Measurements from ENCODE around the gene LRRC66.

The LRRC66 gene

DNA sequence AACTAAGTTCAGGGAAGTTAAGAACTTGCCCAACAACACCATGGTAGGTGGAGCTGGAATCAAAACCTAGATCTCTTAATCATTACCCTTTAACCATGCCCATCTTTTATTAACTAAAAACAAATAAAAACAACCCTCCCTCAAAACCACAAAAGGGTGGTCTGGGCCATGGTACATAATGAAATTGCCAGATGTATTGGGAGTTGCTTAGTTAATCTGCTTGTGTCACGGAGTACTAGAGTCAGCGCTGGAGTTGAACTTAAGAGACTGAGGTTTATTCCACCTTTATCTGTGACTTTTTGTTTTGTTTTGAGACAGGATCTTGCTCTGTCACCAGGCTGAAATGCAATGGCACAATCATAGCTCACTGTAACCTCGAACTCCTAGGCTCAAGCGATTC is 13.3 kb downstream of the LRRC66 start:
- no peak for DNase-seq

DNA sequence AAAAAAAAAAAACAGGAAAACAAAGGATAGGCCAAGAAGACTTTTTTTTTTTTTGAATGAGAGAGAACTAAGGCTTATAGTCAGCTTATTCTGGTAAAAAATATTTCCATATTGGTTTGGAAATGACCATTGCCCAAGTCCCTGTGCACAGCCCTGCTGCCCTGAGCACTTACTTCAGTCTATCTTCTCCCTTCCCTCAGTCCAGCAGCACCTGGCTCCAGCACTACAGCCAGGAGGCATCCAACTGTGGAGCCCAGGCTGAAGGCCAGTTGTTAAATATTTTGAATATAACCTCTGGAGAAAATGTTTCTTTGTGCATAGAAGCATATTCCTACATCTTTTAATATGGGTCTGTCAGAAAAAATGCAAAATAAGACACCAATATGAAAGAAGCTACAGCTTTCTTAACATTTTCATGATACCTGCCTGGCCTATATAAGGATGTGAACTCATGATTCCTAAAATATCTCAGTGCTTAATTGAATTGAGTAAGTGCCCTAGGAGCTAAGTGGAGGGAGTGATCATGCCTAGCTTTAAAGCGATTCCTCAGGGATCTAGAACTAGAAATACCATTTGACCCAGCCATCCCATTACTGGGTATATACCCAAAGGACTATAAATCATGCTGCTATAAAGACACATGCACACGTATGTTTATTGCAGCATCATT is 14.4 kb downstream of the LRRC66 start:
- DNase-seq: no peak

DNA sequence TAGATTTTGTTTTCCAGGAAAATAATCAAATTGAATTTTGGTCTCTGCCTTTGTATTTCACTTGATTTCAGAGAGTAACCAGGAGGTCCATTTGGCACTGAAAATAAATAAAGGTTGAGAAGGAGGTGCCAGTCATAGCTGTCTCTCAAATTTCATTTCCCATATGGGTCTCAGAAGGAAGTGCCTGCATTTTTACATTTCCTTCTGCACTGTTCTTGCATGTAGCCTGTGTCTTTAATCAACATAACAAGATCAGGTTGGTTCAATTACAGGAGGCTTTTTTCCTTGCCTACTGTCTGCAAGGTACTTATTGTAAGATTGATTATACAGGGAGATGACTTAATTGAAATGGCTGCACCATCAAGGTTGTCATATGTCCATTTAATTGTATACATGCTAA is 15.7 kb downstream of the LRRC66 start:
- DNase-seq: no peak

DNA sequence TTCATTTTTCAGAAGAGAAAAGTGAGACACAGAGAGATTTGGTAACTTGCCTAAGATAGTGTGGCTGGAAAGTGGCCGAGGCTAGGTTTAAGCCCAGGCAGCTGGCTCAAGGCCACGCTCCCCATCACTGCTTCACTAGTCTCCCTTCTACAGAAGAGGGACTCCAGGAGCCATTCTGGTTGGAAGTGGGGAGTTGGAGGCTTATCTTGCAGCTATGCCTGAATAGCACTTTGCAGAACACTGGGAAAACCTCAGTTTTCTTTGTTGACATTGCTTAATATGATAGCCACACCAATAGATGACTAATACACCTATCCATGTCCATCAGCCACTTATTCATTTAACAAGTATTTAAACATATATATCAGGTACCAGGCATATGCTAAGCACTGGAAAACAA is 18.5 kb downstream of the LRRC66 start:
- DNase-seq: no peak

DNA sequence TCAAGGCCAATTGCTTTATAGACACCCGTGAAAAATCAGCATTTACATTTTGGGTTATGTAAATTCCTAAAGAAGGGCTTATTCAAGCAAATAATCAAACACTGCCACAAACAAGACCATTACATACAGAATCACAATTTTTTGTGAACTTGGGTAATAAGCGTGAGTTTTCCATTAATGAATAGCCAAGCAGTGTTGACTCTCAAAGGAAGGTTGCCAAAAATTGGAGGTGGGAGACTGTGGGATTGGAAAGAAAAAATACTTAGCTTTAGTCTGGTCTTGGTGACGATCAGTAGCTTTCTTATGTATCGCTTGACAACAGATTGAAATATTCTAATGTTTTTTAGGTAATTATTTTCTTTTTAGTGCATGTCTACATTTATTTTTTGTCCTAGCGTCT is 20.9 kb downstream of the LRRC66 start:
- DNase-seq: no peak

DNA sequence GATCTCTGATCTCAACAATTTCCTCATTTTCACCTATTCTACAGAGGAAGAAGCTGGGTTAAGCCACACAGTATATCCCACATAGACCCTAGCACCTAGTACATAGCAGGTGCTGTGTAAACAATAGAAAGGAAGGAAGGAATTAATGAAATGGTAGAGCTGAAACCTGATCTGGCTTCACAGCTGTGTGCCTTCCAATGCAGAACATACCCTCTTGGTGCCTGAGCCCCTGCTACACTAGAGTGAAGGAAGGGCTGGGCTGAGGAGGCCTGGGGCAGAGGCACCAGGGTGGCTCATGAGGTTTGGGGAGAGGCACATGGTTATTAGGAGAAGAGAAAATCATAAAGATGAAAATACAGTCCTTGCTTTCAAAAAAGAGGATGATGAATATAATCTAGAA is 21.3 kb downstream of the LRRC66 start:
- no peak for DNase-seq

DNA sequence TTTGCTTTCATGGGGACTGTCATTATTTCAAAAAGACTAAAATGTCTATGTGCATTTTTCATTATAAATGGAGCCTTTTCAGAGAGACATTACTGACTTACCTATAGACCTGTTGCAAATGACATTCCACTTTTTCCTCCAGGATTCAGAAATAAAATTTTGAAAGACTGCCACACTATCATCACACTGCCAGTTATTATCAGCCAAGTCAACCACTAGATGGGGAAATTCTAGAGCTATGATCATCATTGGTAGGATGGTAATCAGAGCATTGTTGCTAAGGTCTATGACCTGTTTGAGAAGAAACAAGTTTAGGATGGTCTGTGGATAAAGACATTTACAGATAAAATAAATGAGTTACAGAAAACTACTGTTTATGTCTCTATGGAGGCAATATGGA is 22.5 kb downstream of the LRRC66 start:
- DNase-seq: no peak

DNA sequence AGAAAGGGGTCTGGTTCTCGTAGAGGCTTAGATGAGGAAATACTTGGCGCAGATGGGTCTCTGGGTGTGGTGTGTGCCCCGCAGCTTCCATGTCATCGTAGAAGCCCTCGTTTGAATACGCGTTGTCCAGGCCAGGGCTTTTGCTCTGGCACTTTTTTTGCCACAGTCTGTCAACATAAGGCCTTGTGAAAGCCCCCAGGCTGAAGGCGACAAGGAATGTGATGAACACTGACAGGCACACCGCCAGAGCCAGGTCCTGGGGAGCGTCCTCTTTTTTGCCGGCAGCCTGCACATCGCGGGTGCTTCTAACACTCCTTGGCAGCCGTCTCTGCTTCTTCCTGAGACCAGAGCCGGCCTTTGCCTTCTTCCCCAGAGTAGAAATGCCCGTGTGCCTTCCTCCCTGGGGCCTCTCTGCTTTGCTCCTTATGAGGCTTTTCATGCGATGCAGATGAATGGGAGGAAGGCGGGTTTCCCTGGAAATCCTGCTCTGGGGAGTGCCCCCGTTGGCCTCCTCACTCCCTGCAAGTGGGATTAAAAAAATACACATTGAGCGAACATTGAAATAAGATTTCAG is 24.4 kb downstream of the LRRC66 start:
- no peak for DNase-seq

DNA sequence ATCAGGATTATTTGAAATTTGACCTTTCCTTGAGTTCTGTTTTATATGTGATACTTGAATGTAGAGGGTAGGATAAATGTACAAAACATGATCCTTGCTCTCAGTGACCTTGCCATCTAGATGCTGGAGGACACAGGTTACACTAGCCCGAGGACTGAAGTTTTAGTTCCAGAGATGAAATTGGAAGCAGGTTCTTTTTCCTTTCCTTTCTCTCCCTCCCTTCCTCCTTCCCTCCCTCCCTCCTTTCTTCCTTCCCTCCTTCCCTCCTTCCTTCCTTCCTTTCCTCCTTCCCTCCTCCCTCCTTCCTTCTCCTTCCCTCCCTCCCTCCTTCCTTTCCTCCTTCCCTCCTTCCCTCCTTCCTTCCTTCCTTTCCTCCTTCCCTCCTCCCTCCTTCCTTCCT is 54.3 kb downstream of the LRRC66 start:
- DNase-seq: no peak

DNA sequence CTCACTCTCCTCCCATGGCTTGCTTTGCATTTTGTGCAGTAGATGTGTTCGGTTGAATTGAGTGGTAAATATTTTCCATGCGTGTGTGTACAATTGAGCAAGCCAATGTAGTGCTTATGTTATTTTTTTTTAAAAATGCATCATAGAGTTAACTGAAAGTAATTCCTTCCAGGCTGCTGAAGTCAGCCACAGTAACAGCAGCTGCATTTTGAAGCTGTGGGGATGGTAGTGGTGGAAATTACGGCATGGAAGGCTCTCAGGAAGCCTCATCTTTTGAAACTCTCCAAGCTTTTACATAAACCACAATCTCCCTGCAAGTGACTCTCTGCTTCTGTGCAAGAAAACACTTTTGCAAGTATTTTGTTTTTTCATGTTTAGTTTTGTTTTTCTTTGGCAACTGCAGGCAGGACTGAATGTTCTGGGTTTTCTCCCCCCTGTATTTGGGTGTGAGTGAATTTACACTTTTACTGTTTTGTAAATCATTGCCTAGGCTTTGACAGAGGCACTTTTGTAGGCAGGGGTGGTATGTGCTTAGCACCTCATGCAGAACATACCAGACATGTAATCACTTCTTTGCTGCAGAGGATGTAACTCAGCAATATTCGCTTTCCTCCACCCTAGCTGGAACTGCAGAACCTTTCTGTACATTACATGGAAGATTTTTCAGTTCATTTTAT is 56.2 kb downstream of the LRRC66 start:
- DNase-seq: no peak

DNA sequence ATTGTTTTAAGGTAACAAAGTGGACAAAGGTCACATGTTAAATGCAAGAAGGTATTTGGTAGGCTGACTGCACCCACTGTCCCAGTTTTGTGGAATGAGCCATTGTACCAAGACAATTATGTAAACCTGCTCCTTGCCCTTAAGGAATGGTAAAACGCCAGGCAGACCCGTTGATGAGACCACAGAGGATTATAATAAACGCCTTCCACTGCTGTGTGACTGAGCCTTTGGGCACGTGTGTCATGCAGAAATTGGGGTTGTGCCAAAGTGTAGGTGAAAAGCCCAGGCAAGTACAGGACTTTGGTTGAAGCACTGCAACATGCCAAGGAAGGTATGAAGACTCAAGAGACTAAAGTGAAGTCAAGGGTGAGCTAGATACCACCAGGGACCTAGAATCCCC is 59.7 kb downstream of the LRRC66 start:
- no peak for DNase-seq

DNA sequence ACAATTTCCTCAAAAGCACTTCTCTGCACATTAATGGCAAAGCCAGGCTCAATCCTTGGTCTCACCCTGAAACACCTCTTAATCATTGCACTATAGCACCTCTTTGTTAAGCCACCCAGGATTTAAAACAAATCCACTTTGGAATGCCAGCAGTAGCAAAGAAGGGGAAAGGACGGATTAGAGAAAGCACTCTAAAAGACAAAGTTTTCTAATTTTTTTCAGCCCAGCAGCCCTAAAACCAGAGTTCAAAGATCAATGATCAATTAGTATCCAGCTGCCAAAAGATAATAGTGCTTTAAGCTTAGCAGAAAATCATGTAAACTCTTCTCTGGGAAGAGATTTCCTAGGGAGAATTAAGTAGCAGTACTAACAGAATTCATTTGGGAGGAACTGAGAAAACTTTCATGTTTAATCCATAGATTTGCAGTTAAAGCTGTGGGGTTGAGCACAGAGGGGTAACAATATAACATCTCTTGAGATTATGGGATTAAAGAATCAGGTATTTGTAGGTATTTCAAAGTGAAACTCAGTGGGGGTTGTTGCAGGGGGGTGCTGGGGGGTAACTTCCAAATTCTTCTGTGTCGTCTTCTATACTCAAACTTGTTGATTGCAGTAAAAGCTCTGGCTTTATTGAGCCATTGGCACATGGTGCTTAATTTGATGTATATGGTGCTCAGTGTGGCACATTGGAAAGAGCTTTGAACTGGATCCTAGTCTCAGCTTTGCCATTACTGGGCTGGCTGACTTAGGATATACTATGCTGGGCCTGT is 61.8 kb downstream of the LRRC66 start:
- no peak for DNase-seq

Data from GDM1 (cell line).